Hepatocyte (in vitro differentiated cells): Measurements from ENCODE around the gene ZFAND5. TPM values are rescaled to one million over a fixed set of nuclear protein-coding genes. Genes with fewer than 3 reads are reported as not detected.

Source experiments
- DNase-seq: peaks from one replicate; pipeline ENCODE4 v3.0.0-alpha.2; 2016; ENCODE audit warnings: low spot score
- H2AFZ ChIP-seq: fragments of 200-600 bp; sonication (generic); 2 replicates; pipeline ENCODE4 v1.6.0; 2016; ENCODE audit warnings: antibody characterized with exemption, mild to moderate bottlenecking
- H3K27ac ChIP-seq: fragments of 200-600 bp; sonication (generic); 2 replicates; pipeline ENCODE4 v1.5.1; 2016; ENCODE audit warnings: mild to moderate bottlenecking
- H3K27me3 ChIP-seq: fragments of 200-600 bp; sonication (generic); 2 replicates; pipeline ENCODE4 v1.6.1; 2016
- H3K36me3 ChIP-seq: fragments of 200-600 bp; sonication (generic); replicated peaks from 2 replicates; pipeline ENCODE4 v1.5.1; 2016; ENCODE audit warnings: low read depth; ENCODE audit not compliant: insufficient read depth
- H3K4me1 ChIP-seq: fragments of 200-600 bp; sonication (generic); 2 replicates; pipeline ENCODE4 v1.5.1; 2016; ENCODE audit warnings: mild to moderate bottlenecking, moderate library complexity; ENCODE audit not compliant: insufficient read depth
- H3K4me2 ChIP-seq: fragments of 200-600 bp; sonication (generic); 2 replicates; pipeline ENCODE4 v1.6.0; 2016
- H3K4me3 ChIP-seq: fragments of 200-600 bp; sonication (generic); 2 replicates; pipeline ENCODE4 v1.5.1; 2016; ENCODE audit warnings: mild to moderate bottlenecking
- H3K79me2 ChIP-seq: fragments of 200-600 bp; sonication (generic); 2 replicates; pipeline ENCODE4 v1.6.0; 2017; ENCODE audit warnings: mild to moderate bottlenecking
- H3K9me2 ChIP-seq: fragments of 200-600 bp; sonication (generic); replicated peaks from 2 replicates; pipeline ENCODE4 v1.6.0; 2017; ENCODE audit warnings: mild to moderate bottlenecking; ENCODE audit not compliant: insufficient read depth
- H3K9me3 ChIP-seq: fragments of 200-600 bp; sonication (generic); 2 replicates; pipeline ENCODE4 v1.5.1; 2016; ENCODE audit warnings: low read depth, mild to moderate bottlenecking
- H4K20me1 ChIP-seq: fragments of 200-600 bp; sonication (generic); 2 replicates; pipeline ENCODE4 v1.6.0; 2016; ENCODE audit warnings: mild to moderate bottlenecking; ENCODE audit not compliant: insufficient read depth, poor library complexity, severe bottlenecking
- EZH2 ChIP-seq: fragments of 200-600 bp; sonication (generic); IDR thresholded peaks from 2 replicates; pipeline ENCODE4 v1.6.1; 2016; ENCODE audit warnings: antibody characterized with exemption, mild to moderate bottlenecking, borderline replicate concordance
- EZH2phosphoT487 ChIP-seq: fragments of 200-600 bp; sonication (generic); IDR thresholded peaks from one replicate; pipeline ENCODE4 v1.6.1; 2018; ENCODE audit warnings: antibody characterized with exemption, mild to moderate bottlenecking, low read depth, moderate library complexity; ENCODE audit not compliant: unreplicated experiment, severe bottlenecking
- WGBS: methylation state at CpG from one replicate; pipeline ENCODE4 v1.1.6; 2016; ENCODE audit warnings: low lambda C conversion rate; ENCODE audit errors: missing lambda C conversion rate; 5-methylcytosine and 5-hydroxymethylcytosine counted together
- polyA plus RNA-seq: library from polyadenylated mRNA; unstranded; fragments of >200 nt; fragmentation: Nextera tagmentation; extraction: Ambion mirVana; gene quantifications from 2 replicates; pipeline ENCODE4 v1.2.1, GENCODE V29; 2016
- total RNA-seq: library from RNA; depleted of rRNA; stranded (reverse); fragments of >200 nt; gene quantifications from 2 replicates; pipeline ENCODE4 v1.2.3, GENCODE V29; 2014
- TF ChIP-seq, protein P1 (sequence below): fragments of 200-600 bp; sonication (generic); IDR thresholded peaks from 2 replicates; pipeline ENCODE4 v1.5.1; 2016; ENCODE audit warnings: antibody characterized with exemption, mild to moderate bottlenecking; ENCODE audit not compliant: poor library complexity

ZFAND5 gene
- total and polyA plus RNA-seq, 2 experiments from 2014 or later = 208 to 288 TPM

DNA sequence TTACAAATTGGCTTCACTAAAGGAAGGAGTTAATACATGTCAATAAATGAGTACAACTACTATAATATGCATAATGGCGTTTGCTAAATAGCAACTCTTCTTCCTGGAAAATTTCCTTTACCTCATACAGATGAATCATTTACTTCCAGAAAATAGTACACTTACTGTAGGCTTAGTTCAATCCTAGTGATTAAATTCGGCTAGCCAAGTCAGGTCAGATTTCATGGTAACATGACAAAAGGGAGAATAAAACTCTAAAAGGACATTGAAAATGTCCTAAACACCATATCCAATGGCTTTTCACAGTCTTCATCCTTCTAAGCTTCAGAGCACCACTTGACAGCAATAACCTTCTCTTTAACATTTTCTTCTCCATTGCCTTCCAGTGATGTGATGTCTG is 42.1 kb upstream of the ZFAND5 start:
- Histone ChIP-seq H4K20me1 (no peaks in the 10 kb centered on the region), H3K9me3 (no peaks in the 10 kb centered on the region), H3K36me3 (no peaks in the 10 kb centered on the region), H3K9me2 (no peaks in the 10 kb centered on the region), H3K4me3 (no peak overlapping the region), H3K4me2 (no peak overlapping the region), H3K27me3 (no peaks in the 10 kb centered on the region), H2AFZ (peak overlapping the region; percentile 28), H3K27ac (no peak overlapping the region), H3K4me1 (no peaks in the 10 kb centered on the region), H3K79me2 (no peaks in the 10 kb centered on the region)
- TF ChIP-seq EZH2phosphoT487 (no peak), EZH2 (no peak)
- TF ChIP-seq, protein P1, sequence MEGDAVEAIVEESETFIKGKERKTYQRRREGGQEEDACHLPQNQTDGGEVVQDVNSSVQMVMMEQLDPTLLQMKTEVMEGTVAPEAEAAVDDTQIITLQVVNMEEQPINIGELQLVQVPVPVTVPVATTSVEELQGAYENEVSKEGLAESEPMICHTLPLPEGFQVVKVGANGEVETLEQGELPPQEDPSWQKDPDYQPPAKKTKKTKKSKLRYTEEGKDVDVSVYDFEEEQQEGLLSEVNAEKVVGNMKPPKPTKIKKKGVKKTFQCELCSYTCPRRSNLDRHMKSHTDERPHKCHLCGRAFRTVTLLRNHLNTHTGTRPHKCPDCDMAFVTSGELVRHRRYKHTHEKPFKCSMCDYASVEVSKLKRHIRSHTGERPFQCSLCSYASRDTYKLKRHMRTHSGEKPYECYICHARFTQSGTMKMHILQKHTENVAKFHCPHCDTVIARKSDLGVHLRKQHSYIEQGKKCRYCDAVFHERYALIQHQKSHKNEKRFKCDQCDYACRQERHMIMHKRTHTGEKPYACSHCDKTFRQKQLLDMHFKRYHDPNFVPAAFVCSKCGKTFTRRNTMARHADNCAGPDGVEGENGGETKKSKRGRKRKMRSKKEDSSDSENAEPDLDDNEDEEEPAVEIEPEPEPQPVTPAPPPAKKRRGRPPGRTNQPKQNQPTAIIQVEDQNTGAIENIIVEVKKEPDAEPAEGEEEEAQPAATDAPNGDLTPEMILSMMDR = no peak
- WGBS = 32% methylated on average over 2 of the region's 2 CpGs
- DNase-seq = no peak

GRCh38 chr9:72402744-72403143 is 37.7 kb upstream of the ZFAND5 start:
- TF ChIP-seq EZH2 (no peak), EZH2phosphoT487 (no peak)
- TF ChIP-seq, protein P1 = no peak
- Histone ChIP-seq H3K4me2 (no peak overlapping the region), H3K4me3 (no peak overlapping the region), H3K27me3 (no peaks in the 10 kb centered on the region), H3K9me3 (no peaks in the 10 kb centered on the region), H4K20me1 (no peaks in the 10 kb centered on the region), H3K36me3 (no peaks in the 10 kb centered on the region), H3K9me2 (no peaks in the 10 kb centered on the region), H3K4me1 (no peaks in the 10 kb centered on the region), H3K27ac (no peak overlapping the region), H3K79me2 (no peaks in the 10 kb centered on the region), H2AFZ (no peak overlapping the region)
- DNase-seq = no peak
- WGBS = 83% methylated on average over 2 of the region's 2 CpGs

- Histone ChIP-seq H3K4me2 (no peak overlapping the region), H2AFZ (no peak overlapping the region), H3K27ac (no peak overlapping the region), H3K79me2 (no peaks in the 10 kb centered on the region), H3K27me3 (no peaks in the 10 kb centered on the region), H3K36me3 (no peaks in the 10 kb centered on the region), H3K9me2 (no peaks in the 10 kb centered on the region), H3K4me3 (no peak overlapping the region), H3K4me1 (peaks cover 7% of the 10 kb centered on the region), H3K9me3 (no peaks in the 10 kb centered on the region), H4K20me1 (no peaks in the 10 kb centered on the region)
- no peak for TF ChIP-seq EZH2phosphoT487
- TF ChIP-seq, protein P1 = no peak
- TF ChIP-seq EZH2 = no peak
- 61% methylated on average over 1 of the region's 1 CpG for WGBS
- DNase-seq = no peak
Observed at GRCh38 chr9:72401396-72401795, 36.4 kb upstream of the ZFAND5 start.

- no peaks in the 10 kb centered on the region for H3K27me3 ChIP-seq
- no peak overlapping the region for H3K27ac ChIP-seq
- no peaks in the 10 kb centered on the region for H3K36me3 ChIP-seq
- no peak overlapping the region for H3K4me3 ChIP-seq
- peaks cover 7% of the 10 kb centered on the region for H3K4me1 ChIP-seq
- H3K79me2 ChIP-seq = no peaks in the 10 kb centered on the region
- H3K9me3 ChIP-seq = no peaks in the 10 kb centered on the region
- no peak overlapping the region for H3K4me2 ChIP-seq
- H3K9me2 ChIP-seq = no peaks in the 10 kb centered on the region
- no peak for DNase-seq
- H4K20me1 ChIP-seq = no peaks in the 10 kb centered on the region
- H2AFZ ChIP-seq = no peak overlapping the region
- 90% methylated on average over 2 of the region's 2 CpGs for WGBS
- TF ChIP-seq EZH2phosphoT487 (no peak), EZH2 (no peak)
- TF ChIP-seq, protein P1 = no peak
Observed at GRCh38 chr9:72400866-72401265, 35.9 kb upstream of the ZFAND5 start.
